ENCODE data around the gene ASPSCR1. TPM values are rescaled to one million over a fixed set of nuclear protein-coding genes. Genes with fewer than 3 reads are reported as not detected.

The ASPSCR1 gene
- total RNA-seq, 1 experiment from 2014 or later = 59.2 TPM

GRCh38 chr17:82043507-82043906 lies 66.1 kb downstream of the ASPSCR1 start:
- no peaks in the 10 kb centered on the region for H3K36me3 ChIP-seq (ENCODE audit: control insufficient read depth, insufficient read depth, low read length)
- peaks cover 9% of the 10 kb centered on the region for H3K9me3 Mint-ChIP-seq (ENCODE audit: unreplicated experiment)
- H3K4me1 Mint-ChIP-seq (ENCODE audit: low read depth, unreplicated experiment) = no peaks in the 10 kb centered on the region
- H3K27ac Mint-ChIP-seq (ENCODE audit: unreplicated experiment) = no peak overlapping the region
- no peak overlapping the region for H3K4me3 Mint-ChIP-seq (ENCODE audit: unreplicated experiment)
- ChIA-PET CTCF (no interaction called here), POLR2A (no interaction called here)
- no peaks in the 10 kb centered on the region for H3K4me1 ChIP-seq
- no peaks in the 10 kb centered on the region for H3K36me3 Mint-ChIP-seq (ENCODE audit: insufficient read depth, unreplicated experiment)
- DNase-seq = no peak
- no peak overlapping the region for H3K4me3 ChIP-seq (ENCODE audit: low read depth, low read length)
- no peaks in the 10 kb centered on the region for H3K9me3 ChIP-seq
- intact Hi-C loops (cut with micrococcal nuclease; ENCODE audit: unreplicated experiment) = no loop called here
- H3K27me3 ChIP-seq (replicated peaks; ENCODE audit: control insufficient read depth, insufficient read depth, low read length) = no peaks in the 10 kb centered on the region
- TF ChIP-seq CTCF (IDR thresholded peaks at IDR 0.05; ENCODE audit: insufficient read depth in 1 of 2, low read depth in 1 of 2, low read length in 1 of 2, severe bottlenecking in 1 of 2, unreplicated experiment in 1 of 2) = no peak
- BruUV-seq (replicated peaks) = no TSS peak
- no peaks in the 10 kb centered on the region for H3K27me3 Mint-ChIP-seq (ENCODE audit: insufficient read depth, unreplicated experiment)

- Histone ChIP-seq H3K27me3 (replicated peaks; ENCODE audit: control insufficient read depth, insufficient read depth, low read length) (no peaks in the 10 kb centered on the region), H3K9me3 (no peaks in the 10 kb centered on the region), H3K36me3 (ENCODE audit: control insufficient read depth, insufficient read depth, low read length) (no peaks in the 10 kb centered on the region; the same call in 1 of the 2 replicates), H3K4me1 (peaks cover 8% of the 10 kb centered on the region; the same call in 1 of the 2 replicates), H3K4me3 (ENCODE audit: low read depth, low read length) (no peak overlapping the region)
- intact Hi-C loops (cut with micrococcal nuclease; ENCODE audit: unreplicated experiment) = no loop called here
- DNase-seq = no peak
- Mint-ChIP-seq H3K4me1 (ENCODE audit: low read depth, unreplicated experiment) (no peaks in the 10 kb centered on the region), H3K36me3 (ENCODE audit: insufficient read depth, unreplicated experiment) (no peaks in the 10 kb centered on the region), H3K9me3 (ENCODE audit: unreplicated experiment) (peaks cover 9% of the 10 kb centered on the region), H3K4me3 (ENCODE audit: unreplicated experiment) (no peak overlapping the region), H3K27me3 (ENCODE audit: insufficient read depth, unreplicated experiment) (no peaks in the 10 kb centered on the region), H3K27ac (ENCODE audit: unreplicated experiment) (no peak overlapping the region)
- CTCF ChIA-PET = no interaction called here
- TF ChIP-seq CTCF (IDR thresholded peaks at IDR 0.05; ENCODE audit: insufficient read depth in 1 of 2, low read depth in 1 of 2, low read length in 1 of 2, severe bottlenecking in 1 of 2, unreplicated experiment in 1 of 2) = no peak
- POLR2A ChIA-PET = no interaction called here
- no TSS peak for BruUV-seq (replicated peaks)
These were observed 68.6 kb downstream of the ASPSCR1 start for GRCh38 chr17:82045936-82046484.

GRCh38 chr17:82046903-82047302 lies 69.5 kb downstream of the ASPSCR1 start:
- BruUV-seq (replicated peaks) = no TSS peak
- no peak for DNase-seq
- peaks cover under 1% of the 10 kb centered on the region for H3K9me3 Mint-ChIP-seq (ENCODE audit: unreplicated experiment)
- H3K4me3 ChIP-seq (ENCODE audit: low read depth, low read length) = no peak overlapping the region
- TF ChIP-seq CTCF (IDR thresholded peaks at IDR 0.05; ENCODE audit: insufficient read depth in 1 of 2, low read depth in 1 of 2, low read length in 1 of 2, severe bottlenecking in 1 of 2, unreplicated experiment in 1 of 2) = no peak
- H3K4me1 Mint-ChIP-seq (ENCODE audit: low read depth, unreplicated experiment) = no peaks in the 10 kb centered on the region
- H3K27me3 Mint-ChIP-seq (ENCODE audit: insufficient read depth, unreplicated experiment) = no peaks in the 10 kb centered on the region
- no peaks in the 10 kb centered on the region; the same call in 1 of the 2 replicates for H3K36me3 ChIP-seq (ENCODE audit: control insufficient read depth, insufficient read depth, low read length)
- H3K9me3 ChIP-seq = no peaks in the 10 kb centered on the region
- H3K27ac Mint-ChIP-seq (ENCODE audit: unreplicated experiment) = no peak overlapping the region
- intact Hi-C loops (cut with micrococcal nuclease; ENCODE audit: unreplicated experiment) = no loop called here
- ChIA-PET CTCF (no interaction called here), POLR2A (no interaction called here)
- peaks cover 8% of the 10 kb centered on the region; the same call in 1 of the 2 replicates for H3K4me1 ChIP-seq
- no peaks in the 10 kb centered on the region for H3K36me3 Mint-ChIP-seq (ENCODE audit: insufficient read depth, unreplicated experiment)
- H3K27me3 ChIP-seq (replicated peaks; ENCODE audit: control insufficient read depth, insufficient read depth, low read length) = no peaks in the 10 kb centered on the region
- H3K4me3 Mint-ChIP-seq (ENCODE audit: unreplicated experiment) = no peak overlapping the region
